H9 (cell line): ENCODE measurements around the gene GGNBP2. TPM values are rescaled to one million over a fixed set of nuclear protein-coding genes. Genes with fewer than 3 reads are reported as not detected.
A peak's percentile ranks its signal among the peaks of the same experiment; 100 is the strongest.

Experiments
- DNase-seq: peaks from one replicate; pipeline ENCODE4 v3.0.0-alpha.2; 2017
- H2AFZ ChIP-seq: one replicate; pipeline ENCODE4 v1.6.1; 2013; ENCODE audit warnings: mild to moderate bottlenecking, low read length, control low read depth, moderate library complexity
- H2AK5ac ChIP-seq: 2 replicates; pipeline ENCODE4 v1.6.1; 2013; ENCODE audit warnings: low read length, control low read depth, mixed read lengths; ENCODE audit not compliant: insufficient read length
- H2BK120ac ChIP-seq: one replicate; pipeline ENCODE4 v1.6.1; 2013; ENCODE audit warnings: low read depth, mild to moderate bottlenecking, low read length, control low read depth, inconsistent platforms; ENCODE audit not compliant: poor library complexity, severe bottlenecking
- H2BK12ac ChIP-seq: 2 replicates; pipeline ENCODE4 v1.6.1; 2013; ENCODE audit warnings: low read length, control low read depth, mixed read lengths, low read depth; ENCODE audit not compliant: insufficient read length
- H2BK15ac ChIP-seq: 2 replicates; pipeline ENCODE4 v1.6.1; 2013; ENCODE audit warnings: low read depth, low read length, control low read depth
- H2BK20ac ChIP-seq: one replicate; pipeline ENCODE4 v1.6.1; 2013; ENCODE audit warnings: low read depth, mild to moderate bottlenecking, low read length, control low read depth, inconsistent platforms; ENCODE audit not compliant: poor library complexity, severe bottlenecking
- H2BK5ac ChIP-seq: 2 replicates; pipeline ENCODE4 v1.6.1; 2013; ENCODE audit warnings: low read length, control low read depth, mixed read lengths; ENCODE audit not compliant: insufficient read length
- H3K14ac ChIP-seq: 2 replicates; pipeline ENCODE4 v1.6.1; 2013; ENCODE audit warnings: low read length, control low read depth; ENCODE audit not compliant: insufficient read depth
- H3K18ac ChIP-seq: 2 replicates; pipeline ENCODE4 v1.6.1; 2013; ENCODE audit warnings: low read depth, mild to moderate bottlenecking, mixed read lengths, low read length, control low read depth; ENCODE audit not compliant: insufficient read length
- H3K23ac ChIP-seq: 2 replicates; pipeline ENCODE4 v1.6.1; 2013; ENCODE audit warnings: low read length, control low read depth, mixed read lengths, low read depth; ENCODE audit not compliant: insufficient read length
- H3K23me2 ChIP-seq: 2 replicates; pipeline ENCODE4 v1.6.1; 2013; ENCODE audit warnings: low read depth, mild to moderate bottlenecking, mixed read lengths, low read length, control low read depth; ENCODE audit not compliant: insufficient read length, poor library complexity, severe bottlenecking
- H3K27ac ChIP-seq: 2 replicates; pipeline ENCODE4 v1.5.1; 2013; ENCODE audit warnings: low read length, control low read depth, mixed read lengths, low read depth; ENCODE audit not compliant: insufficient read length
- H3K27me3 ChIP-seq: 2 replicates; pipeline ENCODE4 v1.6.1; 2013; ENCODE audit warnings: low read length, control low read depth, inconsistent platforms; ENCODE audit not compliant: insufficient read depth
- H3K4ac ChIP-seq: 2 replicates; pipeline ENCODE4 v1.6.1; 2013; ENCODE audit warnings: low read depth, mild to moderate bottlenecking, control low read depth, inconsistent platforms, low read length, moderate library complexity
- H3K4me1 ChIP-seq: 2 replicates; pipeline ENCODE4 v1.6.1; 2013; ENCODE audit warnings: low read length, control low read depth, inconsistent platforms; ENCODE audit not compliant: insufficient read depth
- H3K4me2 ChIP-seq: 2 replicates; pipeline ENCODE4 v1.6.1; 2013; ENCODE audit warnings: low read length, control low read depth, mixed read lengths; ENCODE audit not compliant: insufficient read length, insufficient read depth
- H3K56ac ChIP-seq: 2 replicates; pipeline ENCODE4 v1.6.1; 2013; ENCODE audit warnings: low read depth, mild to moderate bottlenecking, mixed read lengths, low read length, control low read depth; ENCODE audit not compliant: insufficient read length
- H3K79me1 ChIP-seq: 2 replicates; pipeline ENCODE4 v1.6.1; 2013; ENCODE audit warnings: low read depth, mild to moderate bottlenecking, moderate library complexity, low read length, control low read depth, inconsistent platforms; ENCODE audit not compliant: insufficient read depth, poor library complexity, severe bottlenecking
- H3K79me2 ChIP-seq: 2 replicates; pipeline ENCODE4 v1.6.1; 2013; ENCODE audit warnings: low read length, control low read depth, inconsistent platforms; ENCODE audit not compliant: insufficient read depth
- H3K9ac ChIP-seq: 2 replicates; pipeline ENCODE4 v1.6.1; 2013; ENCODE audit warnings: low read length, control low read depth, mixed read lengths; ENCODE audit not compliant: insufficient read length; ENCODE audit errors: extremely low read depth
- H3K9me3 ChIP-seq: one replicate; pipeline ENCODE4 v1.6.1; 2013; ENCODE audit warnings: low read depth, low read length, inconsistent platforms; ENCODE audit not compliant: control insufficient read depth
- H3T11ph ChIP-seq: one replicate; pipeline ENCODE4 v1.6.1; 2013; ENCODE audit warnings: mild to moderate bottlenecking, low read length, control low read depth, inconsistent platforms
- H4K20me1 ChIP-seq: one replicate; pipeline ENCODE4 v1.6.1; 2013; ENCODE audit not compliant: control insufficient read depth, insufficient read length, insufficient read depth
- H4K5ac ChIP-seq: 2 replicates; pipeline ENCODE4 v1.6.1; 2013; ENCODE audit warnings: low read depth, mild to moderate bottlenecking, mixed read lengths, low read length, control low read depth; ENCODE audit not compliant: insufficient read length
- H4K8ac ChIP-seq: replicated peaks from 2 replicates; pipeline ENCODE4 v1.6.1; 2013; ENCODE audit warnings: low read length, control low read depth, mixed read lengths, low read depth; ENCODE audit not compliant: insufficient read length
- H4K91ac ChIP-seq: 2 replicates; pipeline ENCODE4 v1.6.1; 2013; ENCODE audit warnings: low read depth, mild to moderate bottlenecking, moderate library complexity, mixed read lengths, low read length, control low read depth; ENCODE audit not compliant: insufficient read length
- H3K27ac Mint-ChIP-seq, 3 experiments: 2 replicates in 2 of 3; 3 replicates in 1 of 3; pipeline ENCODE4 v1.8.0; 2020 to 2021; ENCODE audit warnings: mixed read lengths in 3 of 3, mild to moderate bottlenecking in 1 of 3, moderate library complexity in 1 of 3
- H3K27me3 Mint-ChIP-seq: 2 replicates; pipeline ENCODE4 v1.8.0; 2021; ENCODE audit warnings: low read depth, mild to moderate bottlenecking, moderate library complexity, mixed read lengths
- H3K36me3 Mint-ChIP-seq, 3 experiments: 2 replicates in 2 of 3; 3 replicates in 1 of 3; pipeline ENCODE4 v1.8.0; 2020 to 2021; ENCODE audit warnings: low read depth in 3 of 3, mixed read lengths in 3 of 3; ENCODE audit not compliant: insufficient read depth in 1 of 3
- H3K4me1 Mint-ChIP-seq, 2 experiments: 2 replicates each; pipeline ENCODE4 v1.8.0; 2020; ENCODE audit warnings: mixed read lengths in 2 of 2
- H3K4me3 Mint-ChIP-seq, 2 experiments: 2 replicates in 1 of 2; 3 replicates in 1 of 2; pipeline ENCODE4 v1.8.0; 2020 to 2021; ENCODE audit warnings: mild to moderate bottlenecking in 2 of 2, mixed read lengths in 2 of 2, moderate library complexity in 1 of 2
- H3K9me3 Mint-ChIP-seq, 2 experiments: 2 replicates in 1 of 2; 3 replicates in 1 of 2; pipeline ENCODE4 v1.8.0; 2020; ENCODE audit warnings: mild to moderate bottlenecking in 2 of 2, mixed read lengths in 2 of 2, moderate library complexity in 1 of 2
- WGBS: extraction: QIAGEN DNeasy Blood & Tissue Kit; methylation state at CpG from one replicate; pipeline ENCODE4 v1.1.7; 2013; ENCODE audit warnings: missing lambda C conversion rate, low lambda C conversion rate, mixed read lengths; ENCODE audit not compliant: insufficient read length; ENCODE audit errors: extremely low coverage; 5-methylcytosine and 5-hydroxymethylcytosine counted together
- total RNA-seq: library from RNA; stranded (reverse); gene quantifications from 2 replicates; pipeline ENCODE4 v1.2.1, GENCODE V29; 2021
- TF ChIP-seq, protein P1 (sequence below): fragments of 200-600 bp; sonication (generic); conservative IDR thresholded peaks from 3 replicates; pipeline ENCODE4 v1.8.0; 2021; ENCODE audit warnings: antibody characterized with exemption, mild to moderate bottlenecking

The GGNBP2 gene
- total RNA-seq, 1 experiment from 2014 or later, result 52.8 TPM

DNA sequence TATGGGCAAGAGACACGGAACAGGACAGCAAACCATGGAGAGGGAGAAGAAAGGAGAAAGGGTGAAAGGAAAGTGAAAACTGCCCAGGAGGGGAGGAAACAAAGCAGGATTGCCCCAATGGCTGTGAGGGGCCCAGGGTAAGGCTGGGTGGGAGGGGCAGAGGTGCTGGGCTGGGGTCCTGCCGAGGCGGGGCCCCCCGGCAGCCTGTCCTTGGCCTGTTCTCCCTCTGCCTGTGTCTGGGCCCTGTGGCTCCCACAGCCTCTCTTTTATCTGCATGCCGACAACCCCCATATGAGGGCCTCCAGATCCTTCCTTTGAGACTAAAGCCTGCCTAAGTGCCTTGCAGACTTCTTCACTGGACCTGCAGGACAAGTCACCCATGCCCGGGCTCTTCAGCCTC lies 42.8 kb upstream of the GGNBP2 start:
- no peak overlapping the region for H3K9ac ChIP-seq
- H3K9me3 Mint-ChIP-seq, result no peaks in the 10 kb centered on the region
- no peak overlapping the region for H2AK5ac ChIP-seq
- H3K27ac Mint-ChIP-seq, result peak overlapping the region in 1 of 3 experiments; percentile 35; a peak in 2 of 7 replicates
- no peak overlapping the region for H2BK5ac ChIP-seq
- H2AFZ ChIP-seq, result no peak overlapping the region
- H3K27ac ChIP-seq, result no peak overlapping the region
- TF ChIP-seq, protein P1, sequence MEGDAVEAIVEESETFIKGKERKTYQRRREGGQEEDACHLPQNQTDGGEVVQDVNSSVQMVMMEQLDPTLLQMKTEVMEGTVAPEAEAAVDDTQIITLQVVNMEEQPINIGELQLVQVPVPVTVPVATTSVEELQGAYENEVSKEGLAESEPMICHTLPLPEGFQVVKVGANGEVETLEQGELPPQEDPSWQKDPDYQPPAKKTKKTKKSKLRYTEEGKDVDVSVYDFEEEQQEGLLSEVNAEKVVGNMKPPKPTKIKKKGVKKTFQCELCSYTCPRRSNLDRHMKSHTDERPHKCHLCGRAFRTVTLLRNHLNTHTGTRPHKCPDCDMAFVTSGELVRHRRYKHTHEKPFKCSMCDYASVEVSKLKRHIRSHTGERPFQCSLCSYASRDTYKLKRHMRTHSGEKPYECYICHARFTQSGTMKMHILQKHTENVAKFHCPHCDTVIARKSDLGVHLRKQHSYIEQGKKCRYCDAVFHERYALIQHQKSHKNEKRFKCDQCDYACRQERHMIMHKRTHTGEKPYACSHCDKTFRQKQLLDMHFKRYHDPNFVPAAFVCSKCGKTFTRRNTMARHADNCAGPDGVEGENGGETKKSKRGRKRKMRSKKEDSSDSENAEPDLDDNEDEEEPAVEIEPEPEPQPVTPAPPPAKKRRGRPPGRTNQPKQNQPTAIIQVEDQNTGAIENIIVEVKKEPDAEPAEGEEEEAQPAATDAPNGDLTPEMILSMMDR, result no peak
- no peak overlapping the region for H3K14ac ChIP-seq
- H2BK120ac ChIP-seq, result no peak overlapping the region
- H3T11ph ChIP-seq, result no peak overlapping the region
- H3K4me1 ChIP-seq, result no peaks in the 10 kb centered on the region
- no peak overlapping the region for H4K8ac ChIP-seq
- WGBS, result no CpG with 5 or more reads among the region's 6 CpGs
- no peaks in the 10 kb centered on the region; the same call in 1 of the 2 replicates for H3K27me3 Mint-ChIP-seq
- no peak overlapping the region for H4K91ac ChIP-seq
- peak; percentile 23 for DNase-seq
- no peak overlapping the region for H4K5ac ChIP-seq
- H3K23me2 ChIP-seq, result no peaks in the 10 kb centered on the region
- no peak overlapping the region for H2BK12ac ChIP-seq
- H3K4ac ChIP-seq, result no peak overlapping the region
- H3K79me2 ChIP-seq, result no peaks in the 10 kb centered on the region
- H2BK15ac ChIP-seq, result no peak overlapping the region
- no peak overlapping the region for H3K4me2 ChIP-seq
- H2BK20ac ChIP-seq, result no peak overlapping the region
- H3K4me3 Mint-ChIP-seq, result no peak overlapping the region
- no peak overlapping the region for H3K18ac ChIP-seq
- H3K56ac ChIP-seq, result no peak overlapping the region
- H3K36me3 Mint-ChIP-seq, result peaks cover 37 to 85% (median 83%) of the 10 kb centered on the region in 3 experiments; a peak in 6 of 7 replicates
- no peaks in the 10 kb centered on the region for H3K9me3 ChIP-seq
- no peaks in the 10 kb centered on the region for H3K79me1 ChIP-seq
- H4K20me1 ChIP-seq, result peaks cover 2% of the 10 kb centered on the region
- H3K27me3 ChIP-seq, result no peaks in the 10 kb centered on the region
- H3K23ac ChIP-seq, result no peak overlapping the region
- H3K4me1 Mint-ChIP-seq, result no peaks in the 10 kb centered on the region
